Neural cell (in vitro differentiated cells): ENCODE measurements around the gene IL24. TPM values are rescaled to one million over a fixed set of nuclear protein-coding genes. Genes with fewer than 3 reads are reported as not detected.

Experiments
- H2AFZ ChIP-seq: fragments of 200-600, 300-800 bp; sonication (generic), shearing (Covaris generic); 2 replicates; pipeline ENCODE4 v1.6.0; 2014; ENCODE audit warnings: low read depth, mild to moderate bottlenecking, antibody characterized with exemption, low read length, moderate library complexity
- H3F3A ChIP-seq: fragments of 200-600 bp; shearing (Covaris generic); 2 replicates; pipeline ENCODE4 v1.6.1; 2016; ENCODE audit warnings: mild to moderate bottlenecking, moderate library complexity, mixed read lengths, antibody characterized with exemption, low read length; ENCODE audit not compliant: insufficient read depth, poor library complexity, severe bottlenecking
- H3K27ac ChIP-seq: fragments of 200-600, 300-800 bp; sonication (generic), shearing (Covaris generic); 2 replicates; pipeline ENCODE4 v1.5.1; 2014; ENCODE audit warnings: mild to moderate bottlenecking, low read length, moderate library complexity
- H3K27me3 ChIP-seq: fragments of 300-800, 200-600 bp; sonication (generic), shearing (Covaris generic); 2 replicates; pipeline ENCODE4 v1.6.0; 2014; ENCODE audit warnings: mild to moderate bottlenecking, low read depth, low read length, moderate library complexity; ENCODE audit not compliant: insufficient read depth
- H3K36me3 ChIP-seq: fragments of 300-800, 200-600 bp; sonication (generic), shearing (Covaris generic); 2 replicates; pipeline ENCODE4 v1.5.1; 2014; ENCODE audit warnings: mild to moderate bottlenecking, antibody characterized with exemption, low read length, moderate library complexity; ENCODE audit not compliant: insufficient read depth
- H3K4me2 ChIP-seq: fragments of 300-800, 200-600 bp; sonication (generic), shearing (Covaris generic); 2 replicates; pipeline ENCODE4 v1.6.0; 2014; ENCODE audit warnings: mild to moderate bottlenecking, low read length
- H3K4me3 ChIP-seq: fragments of 300-800, 200-600 bp; sonication (generic), shearing (Covaris generic); 2 replicates; pipeline ENCODE4 v1.5.1; 2014; ENCODE audit warnings: mild to moderate bottlenecking, low read length, moderate library complexity
- H3K79me2 ChIP-seq: fragments of 200-600 bp; shearing (Covaris generic); replicated peaks from 2 replicates; pipeline ENCODE4 v1.6.0; 2014; ENCODE audit warnings: mild to moderate bottlenecking, low read length, moderate library complexity; ENCODE audit not compliant: insufficient read depth
- H3K9ac ChIP-seq: fragments of 300-800, 200-600 bp; sonication (generic), shearing (Covaris generic); 2 replicates; pipeline ENCODE4 v1.6.1; 2016; ENCODE audit warnings: mild to moderate bottlenecking, low read length, mixed read lengths
- H3K9me2 ChIP-seq: fragments of 200-600 bp; shearing (Covaris generic); 2 replicates; pipeline ENCODE4 v1.6.1; 2016; ENCODE audit warnings: mild to moderate bottlenecking, low read length, mixed read lengths; ENCODE audit not compliant: insufficient read depth
- H3K9me3 ChIP-seq: fragments of 200-600, 300-800 bp; sonication (generic), shearing (Covaris generic); 2 replicates; pipeline ENCODE4 v1.6.1; 2016; ENCODE audit warnings: mild to moderate bottlenecking, mixed run types, low read length, moderate library complexity, mixed read lengths
- H4K20me1 ChIP-seq: fragments of 200-600 bp; shearing (Covaris generic); 2 replicates; pipeline ENCODE4 v1.6.1; 2016; ENCODE audit warnings: mild to moderate bottlenecking, mixed run types; ENCODE audit not compliant: insufficient read depth
- EP300 ChIP-seq: fragments of 450-650 bp; conservative IDR thresholded peaks from 2 replicates; pipeline ENCODE4 v1.6.1; 2014; ENCODE audit warnings: antibody characterized with exemption, mild to moderate bottlenecking, moderate library complexity; ENCODE audit not compliant: poor library complexity, severe bottlenecking
- EZH2 ChIP-seq: fragments of 200-600, 300-800 bp; shearing (Covaris generic), sonication (generic); IDR thresholded peaks from 2 replicates; pipeline ENCODE4 v1.6.1; 2014; ENCODE audit warnings: antibody characterized with exemption, low read length, borderline replicate concordance, mild to moderate bottlenecking; ENCODE audit not compliant: insufficient read depth, poor library complexity, severe bottlenecking
- MXI1 ChIP-seq: fragments of 450-650 bp; conservative IDR thresholded peaks from 2 replicates; pipeline ENCODE4 v1.6.1; 2014; ENCODE audit warnings: antibody characterized with exemption, mild to moderate bottlenecking; ENCODE audit not compliant: poor library complexity, severe bottlenecking
- POLR2AphosphoS5 ChIP-seq: IDR thresholded peaks from 2 replicates; pipeline ENCODE4 v1.6.1; 2012
- RAD21 ChIP-seq: fragments of 450-650 bp; conservative IDR thresholded peaks from 2 replicates; pipeline ENCODE4 v1.6.1; 2014; ENCODE audit warnings: antibody characterized with exemption, mild to moderate bottlenecking, moderate library complexity
- SMC3 ChIP-seq: fragments of 450-650 bp; conservative IDR thresholded peaks from 2 replicates; pipeline ENCODE4 v1.6.1; 2014; ENCODE audit warnings: antibody characterized with exemption, mild to moderate bottlenecking, moderate library complexity; ENCODE audit not compliant: poor library complexity
- TAF1 ChIP-seq: IDR thresholded peaks from 2 replicates; pipeline ENCODE4 v1.6.1; 2012; ENCODE audit warnings: low read depth
- polyA plus RNA-seq: library from polyadenylated mRNA; depleted of rRNA; stranded (reverse); fragments of >200 nt; gene quantifications from 2 replicates; pipeline ENCODE4 v1.2.3, GENCODE V29; 2014
- TF ChIP-seq, protein P1 (sequence below): IDR thresholded peaks from 2 replicates; pipeline ENCODE4 v1.6.1; 2012; ENCODE audit warnings: borderline replicate concordance
- TF ChIP-seq, protein P2 (sequence below): fragments of 450-650 bp; IDR thresholded peaks from 2 replicates; pipeline ENCODE4 v1.5.1; 2014; ENCODE audit warnings: antibody characterized with exemption, mild to moderate bottlenecking, moderate library complexity; ENCODE audit not compliant: poor library complexity, severe bottlenecking

The IL24 gene
- polyA plus RNA-seq, 1 donor from 2014 or later: not detected

DNA sequence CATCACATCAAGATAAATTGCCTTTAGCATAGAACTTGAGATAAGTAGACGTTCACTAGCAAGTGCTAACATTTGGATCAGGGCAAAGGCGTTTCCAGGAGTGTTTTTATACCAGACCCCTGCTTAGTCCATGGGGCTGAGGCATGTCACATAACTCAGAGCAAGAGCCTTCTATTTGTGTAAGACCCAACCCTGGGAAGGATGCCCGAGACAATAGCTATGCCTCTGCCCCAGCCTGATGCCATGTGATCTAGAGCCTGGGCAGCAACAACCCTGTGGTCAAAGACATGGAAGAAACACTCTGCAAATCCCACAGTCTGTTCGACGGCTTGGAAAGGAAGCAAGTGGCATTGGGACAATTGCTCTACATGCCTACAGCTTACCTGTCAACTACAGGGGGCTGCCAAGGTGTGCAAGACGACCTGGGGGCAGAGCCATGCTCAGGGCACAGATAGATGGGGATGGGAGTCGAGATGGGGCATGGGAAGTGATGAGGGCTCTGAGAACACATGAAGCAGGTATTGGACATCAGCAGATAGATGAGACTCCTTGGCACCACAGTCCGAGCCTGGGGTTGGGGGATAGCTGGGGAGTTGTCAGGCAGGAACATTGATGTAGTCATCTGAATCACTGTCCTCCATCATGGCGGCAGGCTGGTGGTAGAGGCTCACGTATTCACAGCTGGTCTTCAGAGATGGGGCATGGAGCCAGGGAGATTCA is 7.3 kb downstream of the IL24 start:
- Histone ChIP-seq H3K9me3 (no peaks in the 10 kb centered on the region), H3K27me3 (peaks cover 25% of the 10 kb centered on the region), H4K20me1 (no peaks in the 10 kb centered on the region), H3F3A (no peaks in the 10 kb centered on the region), H3K4me3 (no peak overlapping the region), H3K9me2 (no peaks in the 10 kb centered on the region), H3K79me2 (no peaks in the 10 kb centered on the region), H2AFZ (no peak overlapping the region), H3K27ac (no peak overlapping the region), H3K36me3 (no peaks in the 10 kb centered on the region), H3K4me2 (no peak overlapping the region), H3K9ac (no peak overlapping the region)
- TF ChIP-seq TAF1 (no peak), EP300 (no peak), EZH2 (no peak), MXI1 (no peak), SMC3 (no peak), RAD21 (no peak), POLR2AphosphoS5 (no peak)
- TF ChIP-seq, protein P1, sequence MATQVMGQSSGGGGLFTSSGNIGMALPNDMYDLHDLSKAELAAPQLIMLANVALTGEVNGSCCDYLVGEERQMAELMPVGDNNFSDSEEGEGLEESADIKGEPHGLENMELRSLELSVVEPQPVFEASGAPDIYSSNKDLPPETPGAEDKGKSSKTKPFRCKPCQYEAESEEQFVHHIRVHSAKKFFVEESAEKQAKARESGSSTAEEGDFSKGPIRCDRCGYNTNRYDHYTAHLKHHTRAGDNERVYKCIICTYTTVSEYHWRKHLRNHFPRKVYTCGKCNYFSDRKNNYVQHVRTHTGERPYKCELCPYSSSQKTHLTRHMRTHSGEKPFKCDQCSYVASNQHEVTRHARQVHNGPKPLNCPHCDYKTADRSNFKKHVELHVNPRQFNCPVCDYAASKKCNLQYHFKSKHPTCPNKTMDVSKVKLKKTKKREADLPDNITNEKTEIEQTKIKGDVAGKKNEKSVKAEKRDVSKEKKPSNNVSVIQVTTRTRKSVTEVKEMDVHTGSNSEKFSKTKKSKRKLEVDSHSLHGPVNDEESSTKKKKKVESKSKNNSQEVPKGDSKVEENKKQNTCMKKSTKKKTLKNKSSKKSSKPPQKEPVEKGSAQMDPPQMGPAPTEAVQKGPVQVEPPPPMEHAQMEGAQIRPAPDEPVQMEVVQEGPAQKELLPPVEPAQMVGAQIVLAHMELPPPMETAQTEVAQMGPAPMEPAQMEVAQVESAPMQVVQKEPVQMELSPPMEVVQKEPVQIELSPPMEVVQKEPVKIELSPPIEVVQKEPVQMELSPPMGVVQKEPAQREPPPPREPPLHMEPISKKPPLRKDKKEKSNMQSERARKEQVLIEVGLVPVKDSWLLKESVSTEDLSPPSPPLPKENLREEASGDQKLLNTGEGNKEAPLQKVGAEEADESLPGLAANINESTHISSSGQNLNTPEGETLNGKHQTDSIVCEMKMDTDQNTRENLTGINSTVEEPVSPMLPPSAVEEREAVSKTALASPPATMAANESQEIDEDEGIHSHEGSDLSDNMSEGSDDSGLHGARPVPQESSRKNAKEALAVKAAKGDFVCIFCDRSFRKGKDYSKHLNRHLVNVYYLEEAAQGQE: no peak
- TF ChIP-seq, protein P2, sequence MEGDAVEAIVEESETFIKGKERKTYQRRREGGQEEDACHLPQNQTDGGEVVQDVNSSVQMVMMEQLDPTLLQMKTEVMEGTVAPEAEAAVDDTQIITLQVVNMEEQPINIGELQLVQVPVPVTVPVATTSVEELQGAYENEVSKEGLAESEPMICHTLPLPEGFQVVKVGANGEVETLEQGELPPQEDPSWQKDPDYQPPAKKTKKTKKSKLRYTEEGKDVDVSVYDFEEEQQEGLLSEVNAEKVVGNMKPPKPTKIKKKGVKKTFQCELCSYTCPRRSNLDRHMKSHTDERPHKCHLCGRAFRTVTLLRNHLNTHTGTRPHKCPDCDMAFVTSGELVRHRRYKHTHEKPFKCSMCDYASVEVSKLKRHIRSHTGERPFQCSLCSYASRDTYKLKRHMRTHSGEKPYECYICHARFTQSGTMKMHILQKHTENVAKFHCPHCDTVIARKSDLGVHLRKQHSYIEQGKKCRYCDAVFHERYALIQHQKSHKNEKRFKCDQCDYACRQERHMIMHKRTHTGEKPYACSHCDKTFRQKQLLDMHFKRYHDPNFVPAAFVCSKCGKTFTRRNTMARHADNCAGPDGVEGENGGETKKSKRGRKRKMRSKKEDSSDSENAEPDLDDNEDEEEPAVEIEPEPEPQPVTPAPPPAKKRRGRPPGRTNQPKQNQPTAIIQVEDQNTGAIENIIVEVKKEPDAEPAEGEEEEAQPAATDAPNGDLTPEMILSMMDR: no peak

DNA sequence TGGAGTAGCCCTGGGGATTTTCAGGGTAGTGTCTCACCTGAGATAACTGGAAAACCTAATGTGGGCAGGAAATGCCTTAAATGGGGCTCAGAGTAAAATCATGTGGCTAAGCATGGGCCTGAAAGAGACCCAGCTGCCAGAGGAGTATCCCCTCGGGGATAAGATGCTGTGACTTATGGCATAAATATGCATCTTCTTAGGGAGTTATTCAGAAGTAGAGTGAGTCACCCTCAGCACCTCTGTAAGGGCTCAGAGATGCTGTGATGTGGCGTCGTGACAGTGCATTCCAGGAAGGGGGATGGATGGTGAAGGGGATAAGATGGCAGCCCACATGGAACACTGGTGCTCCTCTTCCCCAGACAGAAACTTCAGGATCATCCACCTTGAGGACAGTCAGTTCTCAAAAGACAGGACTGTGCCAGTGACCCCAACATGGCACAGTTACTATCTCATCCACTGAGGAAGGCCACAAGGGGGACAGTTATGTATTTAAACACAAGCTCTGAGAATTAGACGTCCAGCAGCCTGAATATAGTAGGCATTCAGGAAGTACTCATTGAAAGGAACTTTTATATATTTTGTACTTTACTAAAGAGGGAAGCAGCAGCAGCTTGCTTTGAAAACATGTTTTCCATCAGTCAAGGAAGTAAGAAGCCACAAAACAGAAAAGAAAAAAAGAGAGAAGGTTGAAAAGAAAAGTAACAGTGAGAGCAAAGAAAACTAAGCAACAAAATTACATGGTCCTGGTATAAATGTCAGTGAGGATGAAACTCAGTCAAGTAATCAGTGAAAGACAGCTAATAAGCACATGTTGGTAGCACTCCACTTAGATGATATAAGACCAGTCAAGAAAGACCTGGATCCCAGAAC is 8.3 kb downstream of the IL24 start:
- H3K27ac ChIP-seq: no peak overlapping the region
- no peak overlapping the region for H3K4me2 ChIP-seq
- no peaks in the 10 kb centered on the region for H4K20me1 ChIP-seq
- H3K9me3 ChIP-seq: no peaks in the 10 kb centered on the region
- H3F3A ChIP-seq: no peaks in the 10 kb centered on the region
- no peak overlapping the region for H3K9ac ChIP-seq
- no peaks in the 10 kb centered on the region for H3K36me3 ChIP-seq
- H2AFZ ChIP-seq: no peak overlapping the region
- H3K27me3 ChIP-seq: peaks cover 34% of the 10 kb centered on the region
- no peaks in the 10 kb centered on the region for H3K79me2 ChIP-seq
- TF ChIP-seq, protein P2: no peak
- TF ChIP-seq MXI1 (no peak), RAD21 (no peak), EP300 (no peak)
- no peaks in the 10 kb centered on the region for H3K9me2 ChIP-seq
- H3K4me3 ChIP-seq: no peak overlapping the region
